Loucy (cell line): ENCODE results near the gene LNPEP.

Experiments used
- H2AFZ ChIP-seq: fragments of 200-600 bp; sonication (generic); 2 replicates; pipeline ENCODE4 v1.6.0; 2016; ENCODE audit warnings: antibody characterized with exemption, mild to moderate bottlenecking, low read length, moderate library complexity
- H3F3A ChIP-seq: fragments of 200-600 bp; 2 replicates; pipeline ENCODE4 v1.6.0; 2016; ENCODE audit warnings: antibody characterized with exemption, low read depth, mild to moderate bottlenecking
- H3K27me3 ChIP-seq: fragments of 200-600 bp; sonication (generic); 2 replicates; pipeline ENCODE4 v1.6.1; 2014; ENCODE audit warnings: low read length, mild to moderate bottlenecking; ENCODE audit not compliant: insufficient read depth, poor library complexity, severe bottlenecking
- H3K36me3 ChIP-seq: fragments of 200-600 bp; sonication (generic); 2 replicates; pipeline ENCODE4 v1.6.1; 2016; ENCODE audit warnings: low read length; ENCODE audit not compliant: insufficient read depth
- H3K4me1 ChIP-seq: fragments of 200-600 bp; sonication (generic); 2 replicates; pipeline ENCODE4 v1.5.1; 2014; ENCODE audit warnings: low read length, mild to moderate bottlenecking; ENCODE audit not compliant: insufficient read depth, poor library complexity, severe bottlenecking
- H3K4me2 ChIP-seq: fragments of 200-600 bp; sonication (generic); 2 replicates; pipeline ENCODE4 v1.6.0; 2014; ENCODE audit warnings: antibody characterized with exemption, low read length, low read depth, mild to moderate bottlenecking; ENCODE audit not compliant: poor library complexity, severe bottlenecking
- H3K4me3 ChIP-seq: fragments of 200-600 bp; sonication (generic); 2 replicates; pipeline ENCODE4 v1.5.1; 2014; ENCODE audit warnings: low read length, mild to moderate bottlenecking, mixed read lengths; ENCODE audit not compliant: poor library complexity, severe bottlenecking
- H3K79me2 ChIP-seq: fragments of 200-600 bp; sonication (generic); 2 replicates; pipeline ENCODE4 v1.6.1; 2014; ENCODE audit warnings: low read length; ENCODE audit not compliant: insufficient read depth
- H3K9ac ChIP-seq: fragments of 200-600 bp; sonication (generic); 2 replicates; pipeline ENCODE4 v1.6.0; 2014; ENCODE audit warnings: mild to moderate bottlenecking, low read depth, low read length, moderate library complexity; ENCODE audit not compliant: poor library complexity, severe bottlenecking
- H3K9me2 ChIP-seq: fragments of 200-600 bp; sonication (generic); replicated peaks from 2 replicates; pipeline ENCODE4 v1.6.1; 2016; ENCODE audit warnings: low read depth, low read length, mixed read lengths
- H3K9me3 ChIP-seq: fragments of 200-600 bp; sonication (generic); 2 replicates; pipeline ENCODE4 v1.6.1; 2014; ENCODE audit warnings: mild to moderate bottlenecking, antibody characterized with exemption, low read length, low read depth; ENCODE audit not compliant: insufficient read depth
- H4K20me1 ChIP-seq: fragments of 200-600 bp; sonication (generic); 2 replicates; pipeline ENCODE4 v1.6.0; 2014; ENCODE audit warnings: antibody characterized with exemption, low read length, mild to moderate bottlenecking; ENCODE audit not compliant: insufficient read depth, poor library complexity, severe bottlenecking
- CTCF ChIP-seq: fragments of 200-600 bp; sonication (generic); conservative IDR thresholded peaks from 2 replicates; pipeline ENCODE4 v1.5.1; 2014; ENCODE audit warnings: mild to moderate bottlenecking, antibody characterized with exemption, low read length
- EZH2phosphoT487 ChIP-seq: fragments of 200-600 bp; IDR thresholded peaks from 2 replicates; pipeline ENCODE4 v1.6.1; 2018; ENCODE audit warnings: antibody characterized with exemption, mild to moderate bottlenecking, moderate library complexity, borderline replicate concordance

Gene LNPEP

GRCh38 chr5:97006454-97007060 lies 70.7 kb downstream of the LNPEP start:
- TF ChIP-seq EZH2phosphoT487 (no peak), CTCF (no peak)
- H3K79me2 ChIP-seq, result no peaks in the 10 kb centered on the region
- H3K36me3 ChIP-seq, result peaks cover 54% of the 10 kb centered on the region; the same call in 1 of the 2 replicates
- no peaks in the 10 kb centered on the region for H4K20me1 ChIP-seq
- H3K4me3 ChIP-seq, result no peak overlapping the region
- H3K27me3 ChIP-seq, result no peaks in the 10 kb centered on the region
- no peak overlapping the region for H2AFZ ChIP-seq
- no peak overlapping the region for H3K4me2 ChIP-seq
- H3F3A ChIP-seq, result no peaks in the 10 kb centered on the region
- no peak overlapping the region for H3K9ac ChIP-seq
- no peaks in the 10 kb centered on the region for H3K9me3 ChIP-seq
- H3K4me1 ChIP-seq, result peaks cover 19% of the 10 kb centered on the region
- H3K9me2 ChIP-seq, result no peaks in the 10 kb centered on the region

- no peak for TF ChIP-seq EZH2phosphoT487
- TF ChIP-seq CTCF, result no peak
- H3K9me3 ChIP-seq, result no peaks in the 10 kb centered on the region
- H4K20me1 ChIP-seq, result no peaks in the 10 kb centered on the region
- H3K36me3 ChIP-seq, result peaks cover 43% of the 10 kb centered on the region; the same call in 1 of the 2 replicates
- H2AFZ ChIP-seq, result no peak overlapping the region
- H3K9me2 ChIP-seq, result no peaks in the 10 kb centered on the region
- peaks cover 19% of the 10 kb centered on the region for H3K4me1 ChIP-seq
- peak overlapping the region; percentile 32 for H3K4me3 ChIP-seq
- no peaks in the 10 kb centered on the region for H3F3A ChIP-seq
- H3K79me2 ChIP-seq, result no peaks in the 10 kb centered on the region
- peak overlapping the region; percentile 37 for H3K9ac ChIP-seq
- H3K4me2 ChIP-seq, result peak overlapping the region; percentile 53
- H3K27me3 ChIP-seq, result no peaks in the 10 kb centered on the region
Observed at GRCh38 chr5:97009212-97009898, 73.5 kb downstream of the LNPEP start.

GRCh38 chr5:97009921-97010320 lies 74.0 kb downstream of the LNPEP start:
- Histone ChIP-seq H3K4me3 (peak overlapping the region; percentile 32), H3K79me2 (no peaks in the 10 kb centered on the region), H3K9me2 (no peaks in the 10 kb centered on the region), H3K9me3 (no peaks in the 10 kb centered on the region), H3K27me3 (no peaks in the 10 kb centered on the region), H3F3A (no peaks in the 10 kb centered on the region), H3K36me3 (peaks cover 42% of the 10 kb centered on the region; the same call in 1 of the 2 replicates), H4K20me1 (no peaks in the 10 kb centered on the region), H2AFZ (no peak overlapping the region), H3K4me2 (peak overlapping the region; percentile 53), H3K4me1 (peaks cover 19% of the 10 kb centered on the region), H3K9ac (peak overlapping the region; percentile 37)
- TF ChIP-seq EZH2phosphoT487 (no peak), CTCF (no peak)
